B cell (primary cell): Measurements from ENCODE around the gene NKAIN2. TPM values are rescaled to one million over a fixed set of nuclear protein-coding genes. Genes with fewer than 3 reads are reported as not detected.

Experiments
- ATAC-seq: fragments of 200-7000 bp; cut with Tn5 transposase; one replicate; pipeline ENCODE4 v1.10.0; 2021; ENCODE audit warnings: low read depth, mild to moderate bottlenecking, moderate number of reproducible peaks, moderate library complexity
- CTCF ChIA-PET: fragments of 350-600 bp; sonication (Branson Sonifier 250); formaldehyde crosslinking; loops from one replicate; lab custom pipeline; 2021; ENCODE audit warnings: antibody characterized with exemption, inconsistent platforms; lab: Charles Lee
- POLR2A ChIA-PET: fragments of 350-600 bp; sonication (Branson Sonifier 250); formaldehyde crosslinking; loops from one replicate; lab custom pipeline; 2021; ENCODE audit warnings: antibody characterized with exemption; lab: Charles Lee
- DNase-seq: peaks from one replicate; pipeline ENCODE4 v3.0.0; 2013
- H2AFZ ChIP-seq: 2 replicates; pipeline ENCODE4 v1.6.1; 2012; ENCODE audit warnings: mild to moderate bottlenecking, low read depth, low read length; ENCODE audit not compliant: insufficient read depth, poor library complexity, severe bottlenecking
- H3K27ac ChIP-seq, 2 donors: 1 replicate in 1 of 2; 2 replicates in 1 of 2; pipeline ENCODE4 v1.5.1; 2012 to 2013; ENCODE audit warnings: low read length in 2 of 2, mild to moderate bottlenecking in 2 of 2, moderate library complexity in 1 of 2
- H3K27me3 ChIP-seq, 4 experiments: fragments of 200-600 bp in 1 of 4; sonication (generic) in 1 of 4; replicated peaks in 1 of 4; 1 replicate in 2 of 4; 2 replicates in 2 of 4; pipeline versions ENCODE4 v1.6.1 to v1.7.0; 2013 to 2016; ENCODE audit warnings: low read length in 3 of 4, mild to moderate bottlenecking in 2 of 4, mixed read lengths in 1 of 4, moderate library complexity in 1 of 4; ENCODE audit not compliant: insufficient read depth in 4 of 4, control insufficient read depth in 3 of 4; ENCODE audit errors: control extremely low read depth in 1 of 4
- H3K36me3 ChIP-seq, 2 experiments: replicated peaks in 1 of 2; 1 replicate in 1 of 2; 2 replicates in 1 of 2; pipeline versions ENCODE4 v1.6.1 to v1.7.1; 2013; ENCODE audit warnings: low read length in 1 of 2; ENCODE audit not compliant: insufficient read depth in 2 of 2, control insufficient read depth in 1 of 2; ENCODE audit errors: control extremely low read depth in 1 of 2, extremely low read depth in 1 of 2
- H3K4me1 ChIP-seq, 2 donors: fragments of 200-600 bp in 1 of 2; sonication (generic) in 1 of 2; 1 replicate in 1 of 2; 2 replicates in 1 of 2; pipeline versions ENCODE4 v1.5.1 to v1.6.1; 2013 to 2017; ENCODE audit warnings: low read length in 2 of 2; ENCODE audit not compliant: control insufficient read depth in 2 of 2, insufficient read depth in 2 of 2
- H3K4me2 ChIP-seq: replicated peaks from 2 replicates; pipeline ENCODE3; 2012; ENCODE audit warnings: mild to moderate bottlenecking, low read depth, low read length; ENCODE audit not compliant: poor library complexity, severe bottlenecking
- H3K4me3 ChIP-seq, 5 experiments: fragments of 200-600 bp in 1 of 5; sonication (generic) in 1 of 5; 1 replicate in 3 of 5; 2 replicates in 2 of 5; pipeline versions ENCODE4 v1.5.1 to v1.7.0; 2011 to 2016; ENCODE audit warnings: low read length in 4 of 5, mild to moderate bottlenecking in 4 of 5, low read depth in 2 of 5, control low read depth in 1 of 5, moderate library complexity in 1 of 5; ENCODE audit not compliant: insufficient read depth in 1 of 5; ENCODE audit errors: control extremely low read depth in 1 of 5, extremely low read depth in 1 of 5
- H3K79me2 ChIP-seq: fragments of 200-600 bp; sonication (generic); one replicate; pipeline ENCODE4 v1.6.0; 2016; ENCODE audit warnings: low read length; ENCODE audit not compliant: control insufficient read depth, insufficient read depth
- H3K9ac ChIP-seq: fragments of 200-600 bp; sonication (generic); 2 replicates; pipeline ENCODE4 v1.6.1; 2017; ENCODE audit warnings: mild to moderate bottlenecking, low read length, moderate library complexity
- H3K9me3 ChIP-seq, 3 donors: one replicate each; pipeline versions ENCODE4 v1.6.1 to v1.7.1; 2013; ENCODE audit warnings: low read length in 2 of 3; ENCODE audit not compliant: control insufficient read depth in 2 of 3, insufficient read depth in 1 of 3; ENCODE audit errors: control extremely low read depth in 1 of 3
- H4K20me1 ChIP-seq: 2 replicates; pipeline ENCODE4 v1.6.0; 2012; ENCODE audit warnings: mild to moderate bottlenecking, low read length; ENCODE audit not compliant: insufficient read depth, control insufficient read depth, poor library complexity, severe bottlenecking
- H3K27ac Mint-ChIP-seq: one replicate; pipeline ENCODE4 v1.8.0; 2021; ENCODE audit warnings: mixed read lengths
- H3K27me3 Mint-ChIP-seq: one replicate; pipeline ENCODE4 v1.8.0; 2021; ENCODE audit warnings: mixed read lengths
- H3K4me1 Mint-ChIP-seq: one replicate; pipeline ENCODE4 v1.8.0; 2021; ENCODE audit warnings: mixed read lengths
- H3K4me3 Mint-ChIP-seq: one replicate; pipeline ENCODE4 v1.8.0; 2021; ENCODE audit warnings: mixed read lengths
- H3K9me3 Mint-ChIP-seq: one replicate; pipeline ENCODE4 v1.8.0; 2022; ENCODE audit warnings: mixed read lengths; ENCODE audit not compliant: insufficient read depth
- EZH2 ChIP-seq: IDR thresholded peaks from 2 replicates; pipeline ENCODE4 v1.6.1; 2012; ENCODE audit warnings: borderline replicate concordance, low read depth, mild to moderate bottlenecking, moderate library complexity, low read length; ENCODE audit not compliant: insufficient read depth, poor library complexity, severe bottlenecking
- WGBS: methylation state at CpG from one replicate; pipeline ENCODE4 v1.1.5; 2013; ENCODE audit warnings: missing lambda C conversion rate; ENCODE audit not compliant: insufficient coverage; 5-methylcytosine and 5-hydroxymethylcytosine counted together
- intact Hi-C: fragments of 100-400 bp; cut with micrococcal nuclease; formaldehyde crosslinking; loops from one replicate; pipeline ENCODE4 v1.10.0; 2022
- polyA plus RNA-seq: library from polyadenylated mRNA; depleted of rRNA; stranded (reverse); fragments of >200 nt; gene quantifications from 2 replicates; pipeline ENCODE4 v1.2.3, GENCODE V29; 2012
- total RNA-seq, 2 donors: library from RNA; stranded (reverse); fragments of 120-200 nt in 1 of 2; gene quantifications; 1 replicate in 1 of 2; 2 replicates in 1 of 2; pipeline versions ENCODE4 v1.2.3 to v1.2.4, GENCODE V29; 2013 to 2022
- TF ChIP-seq, protein P1 (sequence below): fragments of 200-600 bp; IDR thresholded peaks from one replicate; pipeline ENCODE4 v1.8.0; 2022; ENCODE audit warnings: antibody characterized with exemption, mild to moderate bottlenecking

The NKAIN2 gene
- total and polyA plus RNA-seq, 2 donors (not counting 1 experiment from before 2014, with no cell fraction given) = not detected

DNA sequence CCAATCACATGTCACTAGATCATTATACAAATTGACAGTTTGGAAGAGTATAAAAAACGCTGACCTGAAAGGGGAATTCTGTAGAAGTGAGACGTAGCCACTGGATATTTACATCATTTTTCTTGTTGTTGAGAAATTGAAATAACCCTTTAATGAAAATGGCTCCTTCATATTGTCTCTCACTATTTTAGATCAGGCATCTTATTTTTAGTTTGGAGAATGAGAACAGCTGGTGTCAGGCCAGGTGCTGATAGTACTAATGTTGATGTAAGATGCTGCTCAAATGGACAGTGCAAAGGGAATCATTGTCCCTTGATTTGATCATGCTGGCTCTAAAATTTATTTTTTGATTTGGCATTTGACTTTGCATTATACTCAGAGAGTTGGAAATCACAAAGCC, 17.4 kb downstream of the NKAIN2 start:
- Mint-ChIP-seq H3K4me1 (no peaks in the 10 kb centered on the region), H3K9me3 (peaks cover 3% of the 10 kb centered on the region), H3K27me3 (no peaks in the 10 kb centered on the region), H3K4me3 (no peak overlapping the region), H3K27ac (no peak overlapping the region)
- H3K9me3 ChIP-seq = no peaks in the 10 kb centered on the region
- no peaks in the 10 kb centered on the region for H4K20me1 ChIP-seq
- H3K36me3 ChIP-seq = no peaks in the 10 kb centered on the region
- ChIA-PET POLR2A (no interaction called here), CTCF (no interaction called here)
- H3K9ac ChIP-seq = no peak overlapping the region
- TF ChIP-seq EZH2 = no peak
- TF ChIP-seq, protein P1, sequence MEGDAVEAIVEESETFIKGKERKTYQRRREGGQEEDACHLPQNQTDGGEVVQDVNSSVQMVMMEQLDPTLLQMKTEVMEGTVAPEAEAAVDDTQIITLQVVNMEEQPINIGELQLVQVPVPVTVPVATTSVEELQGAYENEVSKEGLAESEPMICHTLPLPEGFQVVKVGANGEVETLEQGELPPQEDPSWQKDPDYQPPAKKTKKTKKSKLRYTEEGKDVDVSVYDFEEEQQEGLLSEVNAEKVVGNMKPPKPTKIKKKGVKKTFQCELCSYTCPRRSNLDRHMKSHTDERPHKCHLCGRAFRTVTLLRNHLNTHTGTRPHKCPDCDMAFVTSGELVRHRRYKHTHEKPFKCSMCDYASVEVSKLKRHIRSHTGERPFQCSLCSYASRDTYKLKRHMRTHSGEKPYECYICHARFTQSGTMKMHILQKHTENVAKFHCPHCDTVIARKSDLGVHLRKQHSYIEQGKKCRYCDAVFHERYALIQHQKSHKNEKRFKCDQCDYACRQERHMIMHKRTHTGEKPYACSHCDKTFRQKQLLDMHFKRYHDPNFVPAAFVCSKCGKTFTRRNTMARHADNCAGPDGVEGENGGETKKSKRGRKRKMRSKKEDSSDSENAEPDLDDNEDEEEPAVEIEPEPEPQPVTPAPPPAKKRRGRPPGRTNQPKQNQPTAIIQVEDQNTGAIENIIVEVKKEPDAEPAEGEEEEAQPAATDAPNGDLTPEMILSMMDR = no peak
- no peak overlapping the region for H2AFZ ChIP-seq
- no peaks in the 10 kb centered on the region for H3K79me2 ChIP-seq
- DNase-seq (no peak), ATAC-seq (no peak)
- no peaks in the 10 kb centered on the region for H3K4me1 ChIP-seq
- intact Hi-C loops = no loop called here
- no peak overlapping the region for H3K4me3 ChIP-seq
- H3K27me3 ChIP-seq = no peaks in the 10 kb centered on the region
- H3K27ac ChIP-seq = no peak overlapping the region
- H3K4me2 ChIP-seq = no peak overlapping the region
- WGBS = no CpG with 5 or more reads among the region's 2 CpGs

- H3K27me3 ChIP-seq = no peaks in the 10 kb centered on the region
- H3K9ac ChIP-seq = no peak overlapping the region
- no peak overlapping the region for H3K27ac Mint-ChIP-seq
- ChIA-PET POLR2A (no interaction called here), CTCF (no interaction called here)
- no peaks in the 10 kb centered on the region for H3K27me3 Mint-ChIP-seq
- H3K4me3 Mint-ChIP-seq = no peak overlapping the region
- H3K4me1 ChIP-seq = no peaks in the 10 kb centered on the region
- DNase-seq = no peak
- H3K79me2 ChIP-seq = no peaks in the 10 kb centered on the region
- H3K4me1 Mint-ChIP-seq = no peaks in the 10 kb centered on the region
- no peaks in the 10 kb centered on the region for H3K9me3 Mint-ChIP-seq
- H3K9me3 ChIP-seq = peaks cover 0 to 4% (median 0%) of the 10 kb centered on the region in 3 donors
- H4K20me1 ChIP-seq = no peaks in the 10 kb centered on the region
- intact Hi-C loops = no loop called here
- no peak for ATAC-seq
- H3K36me3 ChIP-seq = no peaks in the 10 kb centered on the region
- no peak overlapping the region for H3K4me3 ChIP-seq
- no peak overlapping the region for H3K4me2 ChIP-seq
- TF ChIP-seq, protein P1 = no peak
- no peak for TF ChIP-seq EZH2
- no peak overlapping the region for H3K27ac ChIP-seq
- H2AFZ ChIP-seq = no peak overlapping the region
- whole genome bisulfite sequencing = 90% methylated on average over 2 of the region's 3 CpGs
Observed at GRCh38 chr6:123829302-123829953, 25.8 kb downstream of the NKAIN2 start.
